Heart left ventricle (tissue), 16 donors: ENCODE data around the gene ITGA7. TPM values are rescaled to one million over a fixed set of nuclear protein-coding genes. Genes with fewer than 3 reads are reported as not detected.

Source experiments
- ATAC-seq, 4 donors: fragments of 200-7000 bp; cut with Tn5 transposase; one replicate each; pipeline ENCODE4 v1.9.1; 2020 to 2022; ENCODE audit warnings: moderate library complexity in 4 of 4, mild to moderate bottlenecking in 3 of 4, moderate number of reproducible peaks in 1 of 4
- DNase-seq, 5 donors: peaks; one replicate each; pipeline ENCODE4 v3.0.0-alpha.2; 2020
- H3K27ac ChIP-seq, 12 donors: fragments of 200-600 bp; sonication (generic) in 4 of 12; one replicate each; pipeline versions ENCODE4 v1.5.0 to v1.8.0; 2016 to 2022; ENCODE audit warnings: mild to moderate bottlenecking in 2 of 12
- H3K27me3 ChIP-seq, 9 donors: fragments of 200-600 bp; sonication (generic) in 2 of 9; one replicate each; pipeline versions ENCODE4 v1.5.1 to v1.8.0; 2016 to 2022; ENCODE audit warnings: mild to moderate bottlenecking in 3 of 9
- H3K36me3 ChIP-seq, 9 donors: fragments of 200-600 bp; sonication (generic) in 2 of 9; one replicate each; pipeline versions ENCODE4 v1.5.0 to v1.8.0; 2018 to 2022; ENCODE audit warnings: mild to moderate bottlenecking in 2 of 9
- H3K4me1 ChIP-seq, 12 donors: fragments of 200-600 bp; sonication (generic) in 4 of 12; one replicate each; pipeline versions ENCODE4 v1.5.0 to v1.8.0; 2016 to 2022; ENCODE audit warnings: mild to moderate bottlenecking in 3 of 12
- H3K4me3 ChIP-seq, 12 donors: fragments of 200-600 bp; sonication (generic) in 4 of 12; one replicate each; pipeline versions ENCODE4 v1.5.0 to v1.8.0; 2017 to 2022; ENCODE audit warnings: mild to moderate bottlenecking in 9 of 12, moderate library complexity in 4 of 12
- H3K9me3 ChIP-seq, 12 donors: fragments of 200-600 bp; sonication (generic) in 4 of 12; one replicate each; pipeline versions ENCODE4 v1.5.0 to v1.8.0; 2016 to 2022; ENCODE audit warnings: mild to moderate bottlenecking in 1 of 12
- CTCF ChIP-seq, 12 donors: fragments of 200-600 bp; sonication (generic) in 4 of 12; IDR thresholded peaks; one replicate each; pipeline versions ENCODE4 v1.5.0 to v1.8.0; 2018 to 2022; ENCODE audit warnings: antibody characterized with exemption in 12 of 12, mild to moderate bottlenecking in 5 of 12
- POLR2A ChIP-seq, 2 donors: fragments of 450-650 bp; IDR thresholded peaks; one replicate each; pipeline ENCODE4 v1.6.1; 2017; ENCODE audit warnings: antibody characterized with exemption in 2 of 2, mild to moderate bottlenecking in 2 of 2, moderate library complexity in 2 of 2
- WGBS, 4 donors: extraction: QIAGEN DNeasy Blood & Tissue Kit in 2 of 4; methylation state at CpG; one replicate each; pipeline versions ENCODE4 v1.1.5 to v1.1.7; 2013 to 2018; 5-methylcytosine and 5-hydroxymethylcytosine counted together
- intact Hi-C, 10 donors: fragments of 100-400 bp; cut with DNase I; formaldehyde crosslinking; loops; one replicate each; pipeline versions ENCODE4 v1.11.1 to v1.14.2; 2022
- polyA plus RNA-seq, 2 donors: library from polyadenylated mRNA; stranded (reverse); fragments of 200-250 nt; gene quantifications; one replicate each; pipeline ENCODE4 v1.2.3, GENCODE V29; 2013
- total RNA-seq, 9 donors: library from RNA; depleted of rRNA in 2 of 9; stranded (reverse); fragments of >200 nt in 2 of 9; fragmentation: NEBNext Ultra II Directional in 3 of 9; extraction: Animal tissue kit (Norgen Biotek cat#: 25700) in 3 of 9; gene quantifications; one replicate each; pipeline versions ENCODE4 v1.1.0 to v1.2.4, GENCODE V29; 2016 to 2023
- donor health status: ischemic (EF 13 %, LVEDD 7.1; RV severe dilation, severe dysfunction).
- donor health status: healthy with polysubstance abuse.
- donor health status: DM: no; HTN: yes; CAD: no.
- donor health status: DM: no; HTN: no; CAD: no.
- donor health status: ischemic (EF 25% LVEDD 6.9; RV normal size, moderate dysfunction).
- donor health status: ischemic (EF 25% LVEDD 5.7; RV mildly dilated, moderate dysfunction).
- donor health status: healthy.
- donor health status: DM: yes; HTN: yes; CAD: no.
- donor health status: ischemic (EF 35%, LVEDD 5.7; RV mildly dilated, moderate dysfunction).
- donor health status: nonischemic (EF 11% LVEDD 7.7; RV severe dilation, severe dysfunction).
- donor health status: DM: yes; HTN: yes; CAD: no.
- donor health status: PGD.
- donor health status: ischemic (EF 29% LVEDD 5.4; RV normal size, mild dysfunction).
- donor health status: nonischemic (EF 23%, LVEDD 6.1; RV moderate dilation, normal function).

Gene ITGA7
- total and polyA plus RNA-seq, 11 donors, result 173 to 1,007 (median 573) TPM

DNA sequence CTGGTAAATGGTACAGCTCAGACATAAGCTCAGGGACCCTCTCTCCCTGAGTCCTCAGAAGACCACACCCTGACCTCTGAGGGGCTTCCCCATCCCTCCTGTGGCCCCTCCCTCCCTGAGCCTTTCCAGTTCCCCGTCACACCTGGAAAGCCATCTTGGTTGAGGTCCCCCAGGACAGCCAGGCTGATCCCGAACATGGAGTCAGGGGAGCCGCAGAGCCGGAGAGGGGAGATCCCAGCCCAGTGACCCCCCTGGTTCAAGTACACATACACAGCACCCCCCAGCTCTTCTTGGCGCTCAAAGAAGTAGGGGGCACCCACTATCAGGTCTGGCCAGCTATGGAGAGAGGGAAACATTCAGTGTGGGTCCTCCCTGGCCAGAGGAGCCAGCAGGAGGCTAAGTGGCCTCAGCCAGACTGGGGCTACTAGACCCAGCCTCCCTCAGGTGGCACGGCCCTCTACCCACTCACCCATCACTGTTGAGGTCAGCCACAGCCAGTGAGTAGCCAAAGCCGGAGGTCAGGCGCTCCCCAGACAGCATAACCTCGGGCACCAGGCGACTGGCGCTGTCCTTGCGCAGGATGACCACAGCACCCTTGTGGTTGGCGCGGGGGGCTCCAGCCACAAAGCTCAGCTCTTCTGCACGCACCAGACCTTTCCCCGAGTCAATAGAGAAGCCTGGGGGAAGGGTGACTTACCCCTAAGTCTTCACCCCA lies 9.3 kb downstream of the ITGA7 start:
- Histone ChIP-seq H3K27ac (peak overlapping the region in 2 of 12 donors; percentile 58 to 99), H3K36me3 (peaks cover 0 to 82% (median 45%) of the 10 kb centered on the region in 9 donors), H3K4me3 (no peak overlapping the region), H3K4me1 (peaks cover 0 to 44% (median 23%) of the 10 kb centered on the region in 12 donors), H3K27me3 (no peaks in the 10 kb centered on the region), H3K9me3 (no peaks in the 10 kb centered on the region)
- ATAC-seq, result no peak
- DNase-seq, result no peak
- 88 to 92% (median 91%) methylated on average over 9 to 16 of the region's 16 CpGs for WGBS, 4 donors
- no peak for TF ChIP-seq CTCF (IDR thresholded peaks at IDR 0.05)
- no peak for TF ChIP-seq POLR2A (IDR thresholded peaks at IDR 0.05)
- intact Hi-C loops, result no loop called here

- no peaks in the 10 kb centered on the region for H3K9me3 ChIP-seq
- peak overlapping the region in 1 of 12 donors; percentile 99 for H3K27ac ChIP-seq
- 89 to 93% (median 91%) methylated on average over 7 of the region's 7 CpGs for WGBS, 4 donors
- ATAC-seq, result no peak
- TF ChIP-seq CTCF (IDR thresholded peaks at IDR 0.05) (no peak), POLR2A (IDR thresholded peaks at IDR 0.05) (no peak)
- intact Hi-C loops, result no loop called here
- H3K4me1 ChIP-seq, result peaks cover 0 to 37% (median 21%) of the 10 kb centered on the region in 12 donors
- H3K36me3 ChIP-seq, result peaks cover 0 to 87% (median 52%) of the 10 kb centered on the region in 9 donors
- DNase-seq, result no peak
- no peak overlapping the region for H3K4me3 ChIP-seq
- no peaks in the 10 kb centered on the region for H3K27me3 ChIP-seq
These were observed 10.0 kb downstream of the ITGA7 start for GRCh38 chr12:55697686-55698085.

DNA sequence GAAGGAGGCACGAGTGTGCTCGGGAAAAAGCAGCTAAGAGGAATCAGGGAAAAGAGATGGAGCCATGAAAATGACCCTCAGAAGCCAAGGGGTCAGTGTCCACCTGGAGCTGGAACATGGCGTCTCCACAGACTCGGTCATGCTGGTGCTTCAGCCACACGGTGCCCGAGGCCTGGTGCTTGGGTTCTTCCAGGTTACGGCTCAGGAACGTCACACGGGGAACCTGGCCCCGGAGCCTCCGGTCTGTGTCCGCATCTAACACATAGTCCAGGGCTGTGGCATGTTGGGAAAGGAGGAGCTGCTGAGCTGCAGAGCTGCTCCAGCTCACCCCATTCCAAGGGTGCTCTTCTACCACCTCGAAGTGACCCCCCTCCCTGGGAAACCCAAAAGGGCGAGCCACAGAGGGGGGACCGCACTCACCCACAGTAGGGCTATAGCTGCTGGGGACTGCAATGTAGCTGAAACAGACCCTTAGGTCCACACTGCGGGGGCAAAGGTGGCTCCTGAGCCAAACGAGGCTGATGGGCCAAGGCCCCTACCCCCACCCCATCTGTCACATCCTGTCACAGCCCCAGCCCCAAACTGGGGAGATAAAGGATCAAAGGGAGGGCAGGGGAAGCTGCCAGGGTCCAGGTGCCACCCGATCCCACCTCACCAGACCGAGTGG lies 10.8 kb downstream of the ITGA7 start:
- peaks cover 0 to 88% (median 60%) of the 10 kb centered on the region in 9 donors for H3K36me3 ChIP-seq
- no peaks in the 10 kb centered on the region for H3K9me3 ChIP-seq
- peaks cover 0 to 29% (median 17%) of the 10 kb centered on the region in 12 donors for H3K4me1 ChIP-seq
- WGBS, 4 donors, result 78 to 84% (median 83%) methylated on average over 15 to 19 of the region's 19 CpGs
- DNase-seq, result no peak
- H3K4me3 ChIP-seq, result no peak overlapping the region
- ATAC-seq, result no peak
- peak overlapping the region in 1 of 12 donors; percentile 24 for H3K27ac ChIP-seq
- TF ChIP-seq CTCF (IDR thresholded peaks at IDR 0.05) (no peak), POLR2A (IDR thresholded peaks at IDR 0.05) (no peak)
- intact Hi-C loops, result no loop called here
- no peaks in the 10 kb centered on the region for H3K27me3 ChIP-seq

DNA sequence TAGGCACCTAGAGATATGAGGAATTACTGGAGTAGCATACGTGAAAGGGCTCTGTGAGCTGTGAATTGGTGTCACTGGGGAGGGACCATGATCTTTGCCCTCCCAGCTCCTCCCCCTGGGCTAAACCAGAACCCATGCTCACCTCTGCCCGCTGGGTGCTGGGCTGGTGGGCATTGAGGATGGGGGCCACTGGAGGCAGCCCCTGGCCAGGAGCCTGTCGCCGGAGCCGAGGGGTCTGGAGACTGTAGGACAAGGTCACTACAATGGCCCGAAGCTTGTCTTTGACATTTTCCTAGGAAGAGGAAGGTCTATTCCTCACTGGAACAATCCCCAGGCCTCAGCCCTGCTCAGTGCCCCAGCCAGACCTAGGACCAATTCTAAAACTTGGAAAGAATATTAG lies 11.6 kb downstream of the ITGA7 start:
- TF ChIP-seq POLR2A (IDR thresholded peaks at IDR 0.05) (no peak), CTCF (IDR thresholded peaks at IDR 0.05) (no peak)
- intact Hi-C loops, result no loop called here
- peaks cover 0 to 90% (median 66%) of the 10 kb centered on the region in 9 donors for H3K36me3 ChIP-seq

More for the DNA sequence above, 11.6 kb downstream of the ITGA7 start:
- Histone ChIP-seq H3K4me1 (peaks cover 0 to 21% (median 14%) of the 10 kb centered on the region in 12 donors), H3K27me3 (no peaks in the 10 kb centered on the region), H3K27ac (peak overlapping the region in 1 of 12 donors; percentile 24), H3K9me3 (no peaks in the 10 kb centered on the region), H3K4me3 (no peak overlapping the region)
- no peak for DNase-seq
- no peak for ATAC-seq
- 84 to 90% (median 87%) methylated on average over 6 of the region's 6 CpGs for WGBS, 4 donors
